HG03457 (cell line): ENCODE results near the gene RNFT2.
"Not testable (repeated sequence)": the region's sequence is repeated elsewhere in the genome, so short reads cannot be mapped to it uniquely, and the experiment has no call there.

Source experiments
- ATAC-seq: cut with Tn5 transposase; IDR thresholded peaks from one replicate; pipeline ENCODE4 v1.9.1; 2021; ENCODE audit warnings: moderate number of reproducible peaks; ENCODE audit not compliant: unreplicated experiment

RNFT2 gene

DNA sequence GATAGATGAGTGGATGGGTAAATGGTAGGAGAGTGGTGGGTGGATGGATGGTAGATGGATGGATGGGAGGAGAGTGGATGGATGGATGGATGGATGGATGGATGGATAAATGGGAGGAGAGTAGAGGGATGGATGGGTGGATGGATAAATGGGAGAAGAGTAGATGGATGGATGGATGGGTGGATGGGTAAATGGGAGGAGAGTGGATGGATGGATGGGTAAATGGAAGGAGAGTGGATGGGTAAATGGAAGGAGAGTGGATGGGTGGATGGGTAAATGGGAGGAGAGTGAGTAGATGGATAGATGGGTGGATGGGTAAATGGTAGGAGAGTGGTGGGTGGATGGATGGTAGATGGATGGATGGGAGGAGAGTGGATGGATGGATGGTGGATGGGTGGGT, 51.4 kb downstream of the RNFT2 start:
- not testable (repeated sequence) for ATAC-seq

GRCh38 chr12:116790066-116790465, 52.0 kb downstream of the RNFT2 start:
- no peak for ATAC-seq

GRCh38 chr12:116792403-116792802, 54.3 kb downstream of the RNFT2 start:
- no peak for ATAC-seq

DNA sequence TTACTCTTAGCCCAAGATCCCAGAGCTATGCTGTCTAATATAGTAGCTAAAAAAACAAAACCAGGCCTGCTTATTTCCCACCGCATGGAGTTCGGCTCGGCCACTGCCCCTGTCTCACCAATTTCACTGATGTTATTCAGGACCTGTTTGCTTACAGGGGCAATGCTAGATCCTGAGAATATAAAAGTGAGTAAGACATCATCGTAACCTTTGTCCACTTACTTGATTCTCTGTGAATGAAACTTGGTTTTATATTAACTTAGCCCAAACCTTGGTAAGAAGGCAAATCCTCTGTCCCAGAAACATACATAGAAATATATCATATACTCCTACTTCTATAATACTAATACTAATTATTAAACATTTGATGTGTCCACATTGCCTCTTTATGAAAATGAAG, 56.6 kb downstream of the RNFT2 start:
- no peak for ATAC-seq

GRCh38 chr12:116797885-116798284, 59.8 kb downstream of the RNFT2 start:
- ATAC-seq, result no peak

GRCh38 chr12:116798719-116799118, 60.6 kb downstream of the RNFT2 start:
- ATAC-seq, result no peak

DNA sequence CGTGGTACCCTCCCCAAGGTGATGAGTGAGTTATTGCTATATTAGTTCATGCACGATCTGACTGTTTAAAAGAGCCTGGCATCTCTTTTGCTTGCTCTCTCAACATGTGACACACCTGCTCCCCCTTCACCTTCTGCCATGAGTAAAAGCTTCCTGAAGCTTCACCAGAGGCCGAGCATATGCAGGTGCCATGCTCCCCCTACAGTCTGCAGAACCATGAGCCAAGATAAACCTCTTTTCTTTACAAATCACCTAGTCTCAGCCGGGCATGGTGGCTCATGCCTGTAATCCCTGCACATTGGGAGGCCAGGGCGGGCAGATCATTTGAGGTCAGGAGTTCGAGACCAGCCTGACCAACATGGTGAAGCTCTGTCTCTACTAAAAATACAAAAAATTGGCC, 61.8 kb downstream of the RNFT2 start:
- ATAC-seq, result no peak

GRCh38 chr12:116800918-116801317, 62.8 kb downstream of the RNFT2 start:
- no peak for ATAC-seq

DNA sequence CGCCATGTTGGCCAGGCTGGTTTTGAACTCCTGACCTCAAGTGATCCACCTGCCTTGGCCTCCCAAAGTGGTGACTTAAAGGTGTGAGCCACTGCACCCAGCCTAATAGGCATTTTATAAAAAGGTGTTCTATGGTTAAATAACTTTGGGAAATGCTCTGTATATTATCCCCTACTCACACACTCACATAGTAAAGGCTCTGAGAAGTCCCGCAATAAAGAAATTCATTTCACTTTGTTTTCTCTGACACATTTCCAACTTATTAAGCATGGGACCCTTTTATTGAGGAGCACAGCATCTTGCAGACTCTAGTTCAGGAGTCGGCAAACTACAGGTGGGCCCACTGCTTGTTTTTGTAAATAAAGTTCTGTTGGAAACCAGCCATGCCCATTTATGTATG, 63.9 kb downstream of the RNFT2 start:
- no peak for ATAC-seq

DNA sequence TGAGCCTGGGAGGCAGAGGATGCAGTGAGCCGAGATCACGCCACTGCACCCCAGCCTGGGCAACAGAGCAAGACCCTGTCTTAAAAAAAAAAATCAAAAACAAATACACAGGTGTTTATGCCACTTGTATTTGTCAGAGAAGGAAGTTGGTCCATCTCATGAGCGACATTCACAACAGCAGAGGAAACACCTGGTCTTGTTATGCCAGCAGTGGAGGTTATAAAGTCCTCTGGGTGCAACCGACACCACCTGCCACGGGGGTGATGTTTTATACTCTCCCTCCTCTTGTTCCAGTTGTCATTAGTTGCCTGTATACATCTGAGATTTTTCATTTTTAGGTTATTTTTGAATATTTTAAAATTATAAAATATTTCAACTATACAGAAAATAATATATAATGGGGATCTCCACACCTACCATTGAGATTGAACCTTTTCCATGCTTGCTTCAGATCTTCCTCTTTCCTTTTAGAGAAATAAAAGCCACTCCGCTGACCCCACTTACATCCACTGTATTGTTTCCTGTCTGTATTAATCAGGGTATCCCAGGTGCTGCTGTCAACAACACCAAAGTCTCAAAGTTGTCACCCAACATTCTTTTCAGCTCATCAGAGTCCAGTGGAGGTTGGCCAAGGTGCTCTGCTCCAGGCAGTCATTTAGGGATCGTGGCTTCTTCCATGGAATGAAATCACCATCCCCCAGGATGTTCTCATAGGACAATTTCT, 65.1 kb downstream of the RNFT2 start:
- ATAC-seq, result no peak

- ATAC-seq, result no peak
Observed at GRCh38 chr12:116804051-116804450, 65.9 kb downstream of the RNFT2 start.

DNA sequence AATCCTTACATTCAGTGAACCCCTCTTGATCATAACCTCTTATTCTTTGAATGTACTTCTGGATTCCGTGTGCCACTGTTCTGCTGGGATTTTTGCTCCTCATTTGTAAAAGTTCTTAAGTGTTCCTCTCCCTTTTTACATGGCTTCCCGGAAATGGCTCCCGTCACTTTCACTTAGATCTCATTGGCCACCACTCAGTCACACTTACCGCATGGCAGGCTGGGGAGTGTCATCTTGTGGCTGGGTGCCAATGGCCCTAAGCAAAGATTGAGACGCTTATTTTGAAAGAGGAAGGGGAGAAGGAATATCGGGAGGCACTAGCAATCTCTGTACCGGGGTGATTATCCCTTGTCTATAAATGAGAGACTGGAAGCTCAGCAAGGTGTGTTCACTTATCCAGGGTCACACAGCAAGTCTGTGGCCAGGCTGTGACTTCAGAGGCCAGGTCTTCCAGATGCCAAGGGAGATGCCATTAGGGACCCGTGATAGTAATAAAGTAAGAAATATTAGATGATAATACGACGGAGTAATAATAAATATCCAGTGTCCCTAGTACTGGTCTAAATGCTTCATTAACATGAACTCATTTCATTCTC, 68.8 kb downstream of the RNFT2 start:
- ATAC-seq, result no peak

- no peak for ATAC-seq
Observed at GRCh38 chr12:116807546-116807945, 69.4 kb downstream of the RNFT2 start.

DNA sequence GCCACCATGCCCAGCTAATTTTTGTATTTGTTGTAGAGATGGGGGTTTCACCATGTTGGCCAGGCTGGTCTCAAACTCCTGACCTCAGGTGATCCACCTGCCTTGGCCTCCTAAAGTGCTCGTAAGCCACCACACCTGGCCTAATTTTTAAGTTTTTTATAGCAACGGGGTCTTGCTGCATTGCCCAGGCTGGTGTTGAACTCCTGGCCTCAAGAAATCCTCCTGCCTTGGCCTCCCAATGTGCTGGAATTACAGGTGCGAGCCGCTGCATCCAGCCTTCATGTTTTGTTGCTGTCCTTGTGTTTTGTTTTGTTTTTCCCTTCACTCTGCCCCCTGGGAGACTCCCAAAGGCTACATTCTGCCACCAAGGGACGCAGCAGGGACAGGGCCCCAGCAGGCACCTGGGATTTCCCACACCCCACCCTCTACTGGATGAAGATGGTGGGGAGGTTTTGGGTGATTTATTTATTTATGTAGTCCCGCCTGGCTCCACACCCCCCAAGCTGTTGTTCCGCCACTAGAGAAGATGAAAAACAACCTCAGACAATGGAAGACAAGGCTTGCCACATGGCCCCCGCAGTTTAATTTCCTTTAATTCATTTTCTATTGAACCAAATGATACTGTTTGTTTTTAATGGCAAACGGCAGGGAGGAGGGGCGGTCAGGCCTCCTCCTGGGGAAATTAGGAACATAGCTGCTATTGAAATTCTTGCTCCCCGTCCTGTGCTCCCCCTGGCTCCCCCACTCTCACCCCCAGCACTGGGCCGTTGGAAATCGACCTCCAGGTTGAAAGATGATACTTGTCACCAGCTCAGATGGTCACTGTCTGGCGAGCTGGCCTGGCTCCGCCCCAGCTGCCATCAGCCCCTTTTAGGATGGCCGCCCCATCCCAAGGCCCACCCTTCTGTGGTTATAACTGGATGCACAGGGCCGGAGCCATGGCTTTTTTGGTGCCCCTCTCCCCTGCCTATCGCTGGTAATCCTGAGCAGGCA, 70.3 kb downstream of the RNFT2 start:
- no peak for ATAC-seq

GRCh38 chr12:116812238-116812637, 74.1 kb downstream of the RNFT2 start:
- ATAC-seq, result no peak

GRCh38 chr12:116813271-116814041, 75.3 kb downstream of the RNFT2 start:
- no peak for ATAC-seq

DNA sequence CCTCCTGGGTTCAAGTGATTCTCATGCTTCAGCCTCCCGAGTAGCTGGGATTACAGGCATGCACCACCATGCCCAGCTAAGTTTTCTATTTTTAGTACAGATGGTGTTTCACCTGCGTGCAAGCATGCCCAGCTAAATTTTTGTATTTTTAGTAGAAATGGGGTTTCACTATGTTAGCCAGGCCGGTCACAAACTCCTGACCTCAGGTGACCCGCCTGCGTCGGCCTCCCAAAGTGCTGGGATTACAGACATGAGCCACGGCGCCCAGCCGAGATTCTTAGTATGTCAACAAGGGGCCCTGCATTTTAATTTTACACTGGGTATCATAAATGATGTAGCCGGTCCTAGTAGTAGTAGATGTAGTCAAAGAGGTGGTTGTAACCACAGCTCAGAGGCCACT, 76.7 kb downstream of the RNFT2 start:
- not testable (repeated sequence) for ATAC-seq

DNA sequence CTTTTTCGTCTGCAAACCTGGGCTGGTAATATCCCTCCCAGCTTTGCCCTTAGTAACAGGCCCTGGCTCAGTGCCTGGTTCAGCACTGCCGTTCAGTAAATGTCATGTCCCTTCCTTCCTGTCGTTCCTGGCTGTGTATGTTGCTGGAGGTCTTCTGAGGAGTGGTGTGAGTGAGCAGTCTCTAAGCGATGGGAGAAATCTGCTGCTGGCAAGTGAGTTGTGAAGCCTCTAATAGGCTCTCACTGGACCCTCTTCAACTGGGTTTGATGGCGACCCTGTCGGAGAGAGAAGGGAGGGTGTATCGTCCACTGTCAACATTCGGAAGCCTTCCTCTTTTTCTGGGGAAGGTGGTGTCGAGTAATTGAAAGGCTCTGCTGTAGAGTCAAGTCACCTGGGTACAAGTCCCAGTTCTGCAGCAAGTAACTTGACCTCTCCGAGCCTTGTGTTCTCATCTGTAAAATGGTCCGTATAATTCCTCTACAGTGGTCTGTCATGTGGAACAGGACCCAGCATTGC, 80.3 kb downstream of the RNFT2 start:
- ATAC-seq, result peak; percentile 9

DNA sequence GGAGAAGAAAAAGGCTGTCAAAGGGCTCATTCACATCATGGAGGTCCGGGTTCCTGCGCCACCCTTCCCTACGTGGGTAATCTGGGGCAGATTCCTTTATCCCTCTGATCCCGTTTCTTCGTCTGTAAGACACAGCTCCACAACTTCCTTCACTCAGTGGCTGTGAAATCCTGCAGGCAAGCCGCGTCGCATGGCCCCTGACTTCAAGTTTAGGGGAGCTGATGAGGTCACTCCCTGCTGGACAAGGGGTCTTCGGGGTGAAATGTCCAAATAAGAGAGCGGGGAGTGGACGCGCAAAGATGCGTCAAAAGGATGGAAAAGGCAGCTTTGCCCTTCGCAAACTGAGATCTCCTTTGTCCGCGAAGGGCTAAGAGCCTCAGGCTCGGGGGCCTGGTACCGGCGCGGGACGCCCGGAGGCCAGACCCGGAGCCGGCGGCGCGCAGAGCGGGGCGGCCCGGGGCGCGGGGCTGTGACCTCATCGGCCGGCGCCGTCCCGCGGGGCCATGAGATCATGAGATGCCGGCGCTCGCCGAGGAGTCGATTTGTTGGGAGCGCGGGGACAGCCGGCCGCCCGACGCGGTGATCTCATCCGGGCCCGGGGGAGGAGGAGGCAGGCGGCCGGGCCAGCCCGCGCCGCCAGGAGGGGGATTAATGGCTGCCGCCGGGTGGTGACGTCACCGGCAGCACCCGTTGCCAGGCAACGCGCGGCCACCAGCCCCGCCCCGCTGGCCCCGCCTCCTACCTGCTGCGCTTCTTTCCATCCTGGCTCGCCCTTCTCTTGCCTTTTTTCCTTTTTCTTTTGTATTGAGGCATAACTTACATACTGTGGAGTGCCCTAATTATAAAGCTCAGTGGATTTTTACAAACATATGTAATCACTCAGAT, 81.1 kb downstream of the RNFT2 start:
- peak; percentile 76 for ATAC-seq
